GM12874 (cell line): ENCODE measurements around the gene SLC36A3.

Experiments
- CTCF ChIP-seq: IDR thresholded peaks from 2 replicates; pipeline ENCODE4 v1.5.1; 2011; ENCODE audit warnings: low read depth, mild to moderate bottlenecking, control low read depth, low read length, moderate library complexity; ENCODE audit not compliant: insufficient read depth

Gene SLC36A3

GRCh38 chr5:151303666-151304065, at the start of gene SLC36A3:
Gene SLC36A3 (minus strand): TSS chr5:151303766. CDS start chr5:151303354, 412 bp downstream.
- no peak for TF ChIP-seq CTCF

- no peak for TF ChIP-seq CTCF
Measured at GRCh38 chr5:151351671-151352070, 48.1 kb upstream of the SLC36A3 start.

GRCh38 chr5:151348789-151349188, 45.2 kb upstream of the SLC36A3 start:
- no peak for TF ChIP-seq CTCF

- TF ChIP-seq CTCF: no peak
Measured at GRCh38 chr5:151347369-151347768, 43.8 kb upstream of the SLC36A3 start, which contains the start of gene SLC36A2. Gene SLC36A2 (minus strand): TSS chr5:151347559. CDS start chr5:151347460, 99 bp downstream.

- TF ChIP-seq CTCF: no peak
Measured at GRCh38 chr5:151345808-151346478, 42.4 kb upstream of the SLC36A3 start.

- no peak for TF ChIP-seq CTCF
Measured at GRCh38 chr5:151345187-151345807, 41.7 kb upstream of the SLC36A3 start.

GRCh38 chr5:151344088-151344487, 40.5 kb upstream of the SLC36A3 start:
- TF ChIP-seq CTCF: no peak
